Mucosa of gallbladder (tissue), 1 donor: ENCODE data around the gene TGFBR1. TPM values are rescaled to one million over a fixed set of nuclear protein-coding genes. Genes with fewer than 3 reads are reported as not detected.

Source experiments
- DNase-seq: peaks from one replicate; pipeline ENCODE4 v3.0.0-alpha.2; 2020; ENCODE audit warnings: low spot score
- total RNA-seq: library from RNA; stranded (reverse); gene quantifications from one replicate; pipeline ENCODE4 v1.2.1, GENCODE V29; 2021
- donor health status: DM: no; HTN: no; CAD: no.

The TGFBR1 gene
- total RNA-seq, 1 donor from 2014 or later = 69.2 TPM

- no peak for DNase-seq
Observed at GRCh38 chr9:99169982-99170761, 65.3 kb downstream of the TGFBR1 start.

DNA sequence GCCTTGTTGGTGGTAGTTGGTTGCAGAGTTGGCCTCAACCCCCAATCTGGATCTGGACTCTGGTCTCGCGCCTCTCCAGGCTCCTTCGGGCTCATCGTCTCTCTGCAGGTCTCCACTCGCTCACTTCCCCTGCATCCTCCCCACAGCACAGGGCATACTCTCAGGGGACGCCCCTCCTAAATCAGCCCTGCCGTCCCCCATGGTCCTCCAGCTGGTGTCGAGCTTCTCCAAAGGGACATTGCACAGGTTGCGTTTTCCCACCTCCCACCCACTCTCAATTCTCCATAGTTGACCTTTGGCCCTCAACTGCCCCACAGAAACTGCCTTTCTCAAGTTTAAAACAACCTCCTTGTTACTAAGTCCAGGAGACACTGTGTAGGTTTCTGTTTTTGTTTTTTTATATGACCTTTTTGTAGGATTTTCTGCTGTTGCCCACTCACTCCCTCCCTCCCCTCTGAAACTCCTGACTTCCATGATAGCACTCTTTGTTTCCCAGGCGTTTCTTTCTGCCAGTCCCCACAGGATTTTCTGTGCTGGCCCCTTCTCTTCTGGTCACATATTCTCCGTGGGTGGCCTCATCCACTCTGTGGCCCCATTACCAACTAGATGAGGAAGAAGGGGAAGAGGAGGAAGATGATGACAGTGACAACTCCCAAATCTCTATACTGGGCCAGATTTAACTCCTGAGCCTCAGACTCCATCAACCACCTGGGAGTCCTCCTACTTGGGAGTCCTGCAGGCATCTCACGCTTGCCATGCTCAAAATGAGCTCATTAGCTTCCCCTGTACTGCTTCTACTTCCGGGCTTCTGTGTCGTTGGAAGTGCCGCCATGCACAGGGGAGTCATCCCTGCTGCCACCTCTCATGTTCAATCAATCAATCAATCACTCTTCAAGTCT is 66.6 kb downstream of the TGFBR1 start:
- no peak for DNase-seq

- DNase-seq = no peak
Observed at GRCh38 chr9:99172124-99173091, 67.5 kb downstream of the TGFBR1 start.

- no peak for DNase-seq
Observed at GRCh38 chr9:99173570-99174504, 68.9 kb downstream of the TGFBR1 start.

- no peak for DNase-seq
Observed at GRCh38 chr9:99176527-99177013, 71.7 kb downstream of the TGFBR1 start.

DNA sequence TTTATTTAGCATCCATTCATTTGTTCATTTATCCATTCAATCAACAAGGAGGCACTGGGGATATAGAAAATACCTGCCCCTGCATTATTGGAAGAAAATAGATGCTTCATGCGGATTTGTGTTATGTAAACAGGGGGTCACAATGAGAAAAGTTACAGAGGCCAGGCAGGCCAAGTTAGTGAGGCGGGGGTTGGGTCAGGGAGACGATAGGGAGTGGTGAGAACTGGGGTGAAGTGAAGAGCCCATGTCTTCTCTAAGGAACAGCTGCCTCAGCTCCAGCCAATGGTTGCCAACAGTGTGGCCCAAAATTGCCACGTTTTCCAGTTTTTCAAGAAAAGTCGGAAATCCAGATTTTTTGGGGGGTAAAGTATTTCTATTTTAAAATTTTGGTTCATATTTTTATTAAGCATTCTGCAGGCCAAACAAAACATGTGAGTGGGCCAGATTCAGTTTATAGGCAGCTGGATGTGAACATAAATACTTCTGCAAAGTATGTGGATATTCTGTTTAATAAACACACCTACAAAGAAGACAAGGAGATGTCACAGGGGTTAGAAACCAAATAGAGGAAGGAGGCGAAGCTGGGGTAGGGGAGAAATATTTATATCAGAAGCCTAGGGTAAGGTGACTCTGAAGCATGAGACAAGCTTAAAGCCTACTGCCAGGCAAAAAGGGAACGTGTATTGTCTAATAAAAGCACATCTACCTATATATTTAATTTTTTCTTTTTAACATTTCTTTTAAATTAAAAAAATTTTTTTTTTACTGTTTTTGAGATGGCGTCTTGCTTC is 72.9 kb downstream of the TGFBR1 start:
- no peak for DNase-seq

- DNase-seq = no peak
Observed at GRCh38 chr9:99178912-99179872, 74.3 kb downstream of the TGFBR1 start.

- no peak for DNase-seq
Observed at GRCh38 chr9:99180199-99180598, 75.3 kb downstream of the TGFBR1 start.

GRCh38 chr9:99180662-99181061 is 75.7 kb downstream of the TGFBR1 start:
- DNase-seq = no peak

DNA sequence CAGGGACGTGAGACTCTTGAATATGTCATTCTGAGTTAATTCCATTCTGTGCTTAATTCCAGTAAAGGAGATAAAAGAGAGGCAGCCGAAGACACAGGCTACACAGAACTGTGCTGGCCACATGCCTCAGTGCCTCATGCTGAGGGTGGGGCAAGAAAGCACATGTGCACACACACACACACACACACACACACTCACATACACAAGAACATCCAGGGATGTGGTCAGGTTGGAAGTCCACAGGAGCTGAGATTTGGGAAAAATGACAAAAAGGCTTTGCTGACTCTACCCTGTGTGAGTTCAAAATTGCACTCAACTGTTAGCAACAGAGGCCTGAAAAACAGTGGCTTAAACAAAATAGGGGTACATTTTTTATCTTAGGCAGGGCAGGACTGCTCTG is 76.3 kb downstream of the TGFBR1 start:
- DNase-seq = no peak

GRCh38 chr9:99181621-99182020 is 76.7 kb downstream of the TGFBR1 start:
- no peak for DNase-seq

GRCh38 chr9:99182356-99182755 is 77.4 kb downstream of the TGFBR1 start:
- DNase-seq = no peak

DNA sequence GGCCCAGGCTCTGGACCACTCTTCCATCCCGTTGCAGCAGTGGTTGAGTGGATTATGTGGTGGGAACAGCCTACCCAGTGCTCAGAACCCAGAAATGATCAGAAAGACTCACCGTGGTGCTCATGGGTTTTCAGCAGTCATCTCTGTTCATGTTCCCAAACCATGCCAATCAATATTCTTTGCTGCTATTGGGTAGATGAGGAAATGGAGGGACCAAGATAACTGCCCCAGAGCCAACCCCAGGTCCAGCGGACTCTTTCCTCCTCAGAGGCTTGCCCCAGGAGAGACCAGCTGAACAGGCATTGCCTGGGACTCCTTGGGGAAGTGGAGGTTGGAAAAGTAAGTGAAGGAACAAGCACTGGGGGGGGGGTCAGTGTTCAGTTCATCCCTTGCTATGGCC is 78.7 kb downstream of the TGFBR1 start:
- no peak for DNase-seq

DNA sequence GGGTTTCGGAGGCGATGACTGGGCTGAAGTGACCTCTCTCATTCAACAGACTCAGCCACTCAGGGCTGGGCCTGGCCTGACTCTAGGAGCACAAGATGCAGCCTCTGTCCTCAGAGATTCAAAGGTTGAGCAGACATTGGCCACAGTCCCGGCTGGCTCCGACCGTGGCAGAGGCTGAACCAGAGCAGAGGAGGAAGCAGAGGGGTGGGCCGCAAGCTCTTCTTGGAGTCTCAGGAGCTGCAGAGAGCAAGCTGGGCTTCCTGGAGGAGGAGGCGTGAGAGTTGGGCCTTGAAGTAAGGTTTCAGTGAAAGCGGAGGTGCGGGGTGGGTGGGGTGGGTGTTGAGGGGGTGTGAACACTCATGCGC is 79.2 kb downstream of the TGFBR1 start:
- DNase-seq = no peak

- DNase-seq = peak; percentile 86
Observed at GRCh38 chr9:99184475-99185347, 79.8 kb downstream of the TGFBR1 start.

- no peak for DNase-seq
Observed at GRCh38 chr9:99185348-99185632, 80.4 kb downstream of the TGFBR1 start.

GRCh38 chr9:99185934-99186333 is 81.0 kb downstream of the TGFBR1 start:
- DNase-seq = no peak

DNA sequence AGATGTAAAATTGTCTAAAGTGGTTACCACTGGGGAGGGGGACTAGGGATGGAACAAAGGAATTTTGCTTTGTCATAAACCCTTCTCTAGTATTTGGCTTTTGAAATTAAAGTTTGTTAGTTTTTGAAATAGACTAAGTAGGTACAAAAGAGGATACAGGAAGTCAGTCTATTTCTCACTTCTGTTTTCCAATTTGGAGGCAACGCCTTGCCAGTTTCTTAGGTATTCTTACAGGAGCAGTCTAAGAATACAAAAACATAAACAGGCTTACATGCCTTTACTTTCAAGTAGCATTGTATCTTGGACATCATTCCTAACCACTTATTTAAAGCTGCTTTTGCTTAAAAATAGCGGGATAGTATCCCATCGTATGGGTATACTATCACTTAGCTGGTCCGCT is 82.4 kb downstream of the TGFBR1 start:
- DNase-seq = no peak
